Peyer's patch (tissue), 4 donors: Measurements from ENCODE around the gene PLD5.

Experiments
- CTCF ChIP-seq, 6 experiments: fragments of 450-650 bp in 4 of 6; fragments of 200-600 bp in 2 of 6; sonication (generic) in 1 of 6; IDR thresholded peaks; one replicate each; pipeline ENCODE4 v1.5.1; 2017 to 2019; ENCODE audit warnings: antibody characterized with exemption in 6 of 6, mild to moderate bottlenecking in 3 of 6, moderate library complexity in 1 of 6
- POLR2A ChIP-seq, 2 donors: fragments of 450-650 bp; IDR thresholded peaks; one replicate each; pipeline ENCODE4 v1.5.1; 2017; ENCODE audit warnings: antibody characterized with exemption in 2 of 2, mild to moderate bottlenecking in 2 of 2, moderate library complexity in 2 of 2

DNA sequence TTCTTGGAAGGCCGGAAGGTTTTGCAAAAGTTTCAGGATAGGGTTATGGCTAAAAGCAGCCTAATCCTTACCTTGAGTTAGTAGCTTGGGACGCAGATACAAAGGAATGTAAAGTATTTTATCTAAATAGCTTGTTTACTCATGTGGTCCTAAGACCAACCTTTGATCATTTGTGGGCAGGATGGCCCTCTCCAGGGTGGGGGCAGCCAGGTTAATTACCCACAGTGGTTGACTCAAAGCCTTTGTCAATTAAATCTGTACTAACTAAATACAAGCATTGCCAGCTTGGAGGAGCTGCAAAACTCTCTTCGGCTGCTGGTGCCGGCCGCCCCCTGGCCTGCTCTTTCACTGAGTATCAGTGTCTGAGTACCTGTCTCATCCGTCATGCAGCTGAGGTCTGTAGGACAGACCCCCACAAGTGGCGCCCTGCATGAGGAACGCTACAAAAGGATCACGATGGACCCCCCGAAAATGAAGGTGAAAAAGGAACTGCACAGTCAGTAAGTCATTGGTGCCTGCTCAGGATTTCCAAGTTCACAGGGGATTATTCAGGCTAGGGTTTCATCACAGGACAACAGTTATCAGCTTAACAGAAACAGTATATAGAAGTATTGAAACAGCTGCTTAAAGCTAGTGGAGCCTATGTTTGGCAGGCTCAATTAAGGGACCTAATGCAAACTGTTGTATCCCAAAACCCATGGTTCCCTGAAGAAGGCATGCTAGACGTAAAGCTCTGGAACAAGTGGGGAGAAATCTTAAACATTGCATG is 313.1 kb downstream of the PLD5 start:
- no peak for TF ChIP-seq CTCF (IDR thresholded peaks at IDR 0.05)
- no peak for TF ChIP-seq POLR2A (IDR thresholded peaks at IDR 0.05)
